Trophoblast cell (in vitro differentiated cells and primary cell): ENCODE results near the gene FHL2.
A peak's percentile ranks its signal among the peaks of the same experiment; 100 is the strongest.

Source experiments
- DNase-seq, 2 donors: peaks; one replicate each; pipeline ENCODE4 v3.0.0-alpha.2; 2016
- H2AFZ ChIP-seq: 2 replicates; pipeline ENCODE4 v1.6.1; 2013; ENCODE audit warnings: low read length, moderate library complexity, mild to moderate bottlenecking; ENCODE audit not compliant: insufficient read depth, poor library complexity
- H2AK5ac ChIP-seq: 2 replicates; pipeline ENCODE4 v1.6.1; 2013; ENCODE audit warnings: mild to moderate bottlenecking, low read length
- H2BK120ac ChIP-seq: 2 replicates; pipeline ENCODE4 v1.6.1; 2013; ENCODE audit warnings: low read length, mild to moderate bottlenecking, moderate library complexity; ENCODE audit not compliant: insufficient read depth, poor library complexity
- H2BK12ac ChIP-seq: 2 replicates; pipeline ENCODE4 v1.6.1; 2013; ENCODE audit warnings: mild to moderate bottlenecking, low read length, moderate library complexity
- H2BK5ac ChIP-seq: 2 replicates; pipeline ENCODE4 v1.6.1; 2013; ENCODE audit warnings: low read length, low read depth, moderate library complexity, mild to moderate bottlenecking; ENCODE audit not compliant: poor library complexity
- H3K14ac ChIP-seq: 2 replicates; pipeline ENCODE4 v1.6.1; 2013; ENCODE audit warnings: mild to moderate bottlenecking, low read length
- H3K18ac ChIP-seq: 2 replicates; pipeline ENCODE4 v1.6.1; 2013; ENCODE audit warnings: mild to moderate bottlenecking, low read length
- H3K23ac ChIP-seq: 2 replicates; pipeline ENCODE4 v1.6.1; 2013; ENCODE audit warnings: low read length
- H3K27ac ChIP-seq: 2 replicates; pipeline ENCODE4 v1.5.1; 2013; ENCODE audit warnings: low read depth, mild to moderate bottlenecking, inconsistent platforms, low read length, moderate library complexity
- H3K27me3 ChIP-seq: 2 replicates; pipeline ENCODE4 v1.6.1; 2013; ENCODE audit warnings: inconsistent platforms, mild to moderate bottlenecking, low read length, moderate library complexity; ENCODE audit not compliant: insufficient read depth
- H3K36me3 ChIP-seq, 2 experiments: 1 replicate in 1 of 2; 2 replicates in 1 of 2; pipeline ENCODE4 v1.6.1; 2013; ENCODE audit warnings: low read length in 2 of 2, mild to moderate bottlenecking in 2 of 2, moderate library complexity in 1 of 2; ENCODE audit not compliant: insufficient read depth in 2 of 2, control insufficient read depth in 1 of 2
- H3K4ac ChIP-seq: 2 replicates; pipeline ENCODE4 v1.6.1; 2013; ENCODE audit warnings: low read depth, mild to moderate bottlenecking, low read length, moderate library complexity
- H3K4me1 ChIP-seq, 2 experiments: 1 replicate in 1 of 2; 2 replicates in 1 of 2; pipeline ENCODE4 v1.6.1; 2013; ENCODE audit warnings: low read length in 2 of 2, mild to moderate bottlenecking in 2 of 2, moderate library complexity in 1 of 2; ENCODE audit not compliant: insufficient read depth in 2 of 2, control insufficient read depth in 1 of 2
- H3K4me2 ChIP-seq: 2 replicates; pipeline ENCODE4 v1.6.1; 2013; ENCODE audit warnings: inconsistent platforms, mild to moderate bottlenecking, low read length, moderate library complexity
- H3K4me3 ChIP-seq: 2 replicates; pipeline ENCODE4 v1.5.1; 2013; ENCODE audit warnings: mild to moderate bottlenecking, low read depth, low read length, inconsistent platforms
- H3K79me1 ChIP-seq: one replicate; pipeline ENCODE4 v1.6.1; 2013; ENCODE audit warnings: low read length
- H3K79me2 ChIP-seq: 2 replicates; pipeline ENCODE4 v1.6.1; 2013; ENCODE audit warnings: low read length, mild to moderate bottlenecking; ENCODE audit not compliant: control insufficient read depth, insufficient read depth, poor library complexity
- H3K9ac ChIP-seq: 2 replicates; pipeline ENCODE4 v1.6.1; 2013; ENCODE audit warnings: mild to moderate bottlenecking, low read length
- H3K9me3 ChIP-seq: 2 replicates; pipeline ENCODE4 v1.6.1; 2013; ENCODE audit warnings: low read depth, mild to moderate bottlenecking, control low read depth, inconsistent platforms, low read length; ENCODE audit not compliant: insufficient read depth
- H4K12ac ChIP-seq: 2 replicates; pipeline ENCODE4 v1.6.1; 2013; ENCODE audit warnings: low read depth, mild to moderate bottlenecking, low read length, moderate library complexity
- H4K8ac ChIP-seq: 2 replicates; pipeline ENCODE4 v1.6.1; 2013; ENCODE audit warnings: low read depth, mild to moderate bottlenecking, low read length, moderate library complexity
- H4K91ac ChIP-seq: one replicate; pipeline ENCODE4 v1.6.1; 2013; ENCODE audit warnings: low read depth, mild to moderate bottlenecking, low read length, moderate library complexity
- WGBS: extraction: QIAGEN DNeasy Blood & Tissue Kit; methylation state at CpG from one replicate; pipeline ENCODE4 v1.1.7; 2013; ENCODE audit warnings: missing lambda C conversion rate; ENCODE audit not compliant: insufficient read length, insufficient coverage; ENCODE audit errors: extremely low coverage; 5-methylcytosine and 5-hydroxymethylcytosine counted together

The FHL2 gene

GRCh38 chr2:105337122-105338019 is 61.5 kb downstream of the FHL2 start, which contains the start of gene C2orf49:
C2orf49 (plus strand) TSS chr2:105337540; CDS start chr2:105337588, 48 bp downstream.
- Histone ChIP-seq H2BK120ac (peak within 1 kb of the TSS; percentile 100), H3K27ac (peak within 1 kb of the TSS; percentile 91), H3K23ac (no peak within 1 kb of the TSS), H3K4me2 (peak within 1 kb of the TSS; percentile 93), H3K36me3 (peaks cover 4 to 15% of the 10 kb centered on the region in 2 experiments), H4K8ac (peak within 1 kb of the TSS; percentile 100), H3K4me1 (peaks cover 0 to 1% of the 10 kb centered on the region in 2 experiments), H3K14ac (peak within 1 kb of the TSS; percentile 100), H4K12ac (peak within 1 kb of the TSS; percentile 100), H4K91ac (peak within 1 kb of the TSS; percentile 100), H3K9me3 (no peaks in the 10 kb centered on the region), H2AK5ac (peak within 1 kb of the TSS; percentile 78), H2BK12ac (peak within 1 kb of the TSS; percentile 85), H3K18ac (peak within 1 kb of the TSS; percentile 100), H2AFZ (peak within 1 kb of the TSS; percentile 100), H3K79me2 (peaks cover 8% of the 10 kb centered on the region), H2BK5ac (peak within 1 kb of the TSS; percentile 100), H3K79me1 (peaks cover 7% of the 10 kb centered on the region), H3K9ac (peak within 1 kb of the TSS; percentile 89), H3K4ac (peak within 1 kb of the TSS; percentile 99), H3K4me3 (peak within 1 kb of the TSS; percentile 89), H3K27me3 (no peaks in the 10 kb centered on the region)
- DNase-seq: peak; percentile 79 to 89
- no CpG with 5 or more reads among the region's 58 CpGs for WGBS

DNA sequence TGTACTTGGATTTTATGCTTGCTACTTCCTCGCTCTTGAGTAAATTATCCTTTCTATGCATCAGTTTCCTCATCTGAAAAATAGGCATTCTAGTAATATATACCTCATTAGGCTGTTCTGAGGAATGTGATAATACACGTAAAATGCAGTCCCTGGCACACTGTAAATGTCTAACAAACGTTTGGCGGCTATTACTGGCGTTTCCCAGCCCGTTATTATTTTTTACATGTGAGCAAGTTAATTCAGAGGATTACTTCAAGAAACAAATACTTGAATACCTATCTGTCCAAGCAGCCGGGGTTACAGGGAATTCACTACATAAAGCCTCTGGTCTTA is 62.1 kb downstream of the FHL2 start:
- Histone ChIP-seq H2AFZ (no peak overlapping the region), H4K8ac (peak overlapping the region; percentile 90), H3K27ac (peak overlapping the region; percentile 91), H3K4ac (no peak overlapping the region), H3K79me1 (peaks cover 7% of the 10 kb centered on the region), H3K23ac (no peak overlapping the region), H3K36me3 (peaks cover 2 to 13% of the 10 kb centered on the region in 2 experiments), H3K9ac (peak overlapping the region; percentile 88), H2BK120ac (no peak overlapping the region), H2BK5ac (no peak overlapping the region), H4K12ac (peak overlapping the region; percentile 46), H4K91ac (peak overlapping the region; percentile 31), H3K18ac (no peak overlapping the region), H2AK5ac (peak overlapping the region; percentile 73), H3K27me3 (no peaks in the 10 kb centered on the region), H3K4me1 (peaks cover 0 to 1% of the 10 kb centered on the region in 2 experiments), H3K4me2 (peak overlapping the region; percentile 93), H3K79me2 (peaks cover 8% of the 10 kb centered on the region), H3K9me3 (no peaks in the 10 kb centered on the region), H3K4me3 (peak overlapping the region; percentile 89), H3K14ac (peak overlapping the region; percentile 65), H2BK12ac (no peak overlapping the region)
- no CpG with 5 or more reads among the region's 7 CpGs for WGBS
- DNase-seq: no peak

DNA sequence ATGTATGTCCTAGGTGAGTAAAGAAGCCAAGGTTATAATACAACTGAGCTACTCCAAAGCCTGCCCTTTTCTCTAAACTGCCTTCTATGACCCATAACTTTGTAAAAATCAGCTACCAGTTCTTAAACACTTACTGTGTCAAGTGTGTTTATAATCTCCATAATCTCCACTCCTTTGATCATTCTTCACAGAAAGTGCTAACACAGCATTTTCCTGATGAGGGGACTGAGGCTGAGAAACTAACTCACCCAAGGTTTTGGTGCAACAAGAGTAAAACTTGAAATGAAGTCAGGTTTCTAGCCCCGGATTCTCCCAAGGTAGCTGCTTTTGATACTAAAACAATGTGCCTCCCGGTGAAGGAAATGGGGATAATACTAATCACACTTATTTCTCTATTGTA is 63.4 kb downstream of the FHL2 start:
- Histone ChIP-seq H2BK5ac (no peak overlapping the region), H4K8ac (no peak overlapping the region), H3K23ac (no peak overlapping the region), H3K18ac (no peak overlapping the region), H3K4me2 (no peak overlapping the region), H4K12ac (no peak overlapping the region), H2BK12ac (no peak overlapping the region), H3K36me3 (peaks cover 0 to 8% of the 10 kb centered on the region in 2 experiments), H3K14ac (no peak overlapping the region), H3K9me3 (no peaks in the 10 kb centered on the region), H3K79me2 (peaks cover 8% of the 10 kb centered on the region), H2AFZ (no peak overlapping the region), H3K4ac (no peak overlapping the region), H3K27ac (no peak overlapping the region), H3K79me1 (peaks cover 7% of the 10 kb centered on the region), H3K4me1 (peaks cover 2 to 5% of the 10 kb centered on the region in 2 experiments), H3K4me3 (no peak overlapping the region), H2AK5ac (no peak overlapping the region), H2BK120ac (no peak overlapping the region), H3K9ac (no peak overlapping the region), H3K27me3 (no peaks in the 10 kb centered on the region), H4K91ac (no peak overlapping the region)
- WGBS: no CpG with 5 or more reads among the region's 2 CpGs
- no peak for DNase-seq

DNA sequence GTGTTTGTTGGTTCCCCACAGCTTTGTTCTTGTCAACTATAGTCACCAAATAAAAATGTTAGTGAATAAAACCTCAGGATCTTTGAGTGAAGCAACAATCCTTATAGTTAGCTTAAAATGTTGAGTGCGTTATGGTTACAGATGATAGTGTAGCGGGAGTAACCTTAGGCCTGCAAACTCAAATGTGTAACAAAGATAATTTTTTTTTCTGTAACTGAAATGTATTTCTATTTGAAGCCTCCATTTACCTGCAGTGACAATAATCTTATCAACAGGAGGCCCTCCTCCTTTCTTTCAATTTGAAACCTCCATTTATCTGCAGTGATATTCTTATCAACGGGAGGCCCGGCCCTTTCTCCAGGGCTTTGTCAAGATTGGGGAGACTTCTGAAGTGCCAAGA is 64.6 kb downstream of the FHL2 start:
- Histone ChIP-seq H3K14ac (no peak overlapping the region), H3K27me3 (no peaks in the 10 kb centered on the region), H3K23ac (no peak overlapping the region), H4K8ac (no peak overlapping the region), H4K12ac (no peak overlapping the region), H3K4ac (no peak overlapping the region), H3K9me3 (no peaks in the 10 kb centered on the region), H3K18ac (no peak overlapping the region), H3K9ac (no peak overlapping the region), H3K4me2 (no peak overlapping the region), H3K36me3 (peaks cover 0 to 3% of the 10 kb centered on the region in 2 experiments), H3K27ac (no peak overlapping the region), H2BK12ac (no peak overlapping the region), H2BK5ac (no peak overlapping the region), H3K79me2 (peaks cover 13% of the 10 kb centered on the region), H3K4me1 (peaks cover 2 to 9% of the 10 kb centered on the region in 2 experiments), H3K79me1 (peaks cover 13% of the 10 kb centered on the region), H2AK5ac (no peak overlapping the region), H3K4me3 (no peak overlapping the region), H2AFZ (no peak overlapping the region), H2BK120ac (no peak overlapping the region), H4K91ac (no peak overlapping the region)
- DNase-seq: no peak
- WGBS: no CpG with 5 or more reads among the region's 4 CpGs
